Stimulated activated CD4-positive, alpha-beta T cell treated with anti-CD3 and anti-CD28 coated beads, Interleukin-12 subunit alpha, Interleukin-12 subunit beta, amount 100 ng/mL, for 24 hours (primary cell): ENCODE results near the gene TICAM2.

ENCODE experiments used
- DNase-seq, 2 experiments: peaks; one replicate each; pipeline ENCODE4 v3.0.0-alpha.2; 2020; ENCODE audit warnings: low read depth in 2 of 2

TICAM2 gene

GRCh38 chr5:115607935-115608334 is 5.7 kb upstream of the TICAM2 start:
- DNase-seq = no peak

GRCh38 chr5:115605436-115605835 is 3.2 kb upstream of the TICAM2 start:
- no peak for DNase-seq

- DNase-seq = no peak
These were observed 379 bp upstream of the TICAM2 start for GRCh38 chr5:115602591-115603125.

- no peak for DNase-seq
These were observed 1.5 kb downstream of the TICAM2 start for GRCh38 chr5:115600766-115601165.

- no peak for DNase-seq
These were observed 2.4 kb downstream of the TICAM2 start for GRCh38 chr5:115599924-115600323.

- no peak for DNase-seq
These were observed 2.8 kb downstream of the TICAM2 start for GRCh38 chr5:115599502-115599901.

- DNase-seq = no peak
These were observed 7.9 kb downstream of the TICAM2 start for GRCh38 chr5:115594128-115595047.

- no peak for DNase-seq
These were observed 13.2 kb downstream of the TICAM2 start for GRCh38 chr5:115589043-115589442.

GRCh38 chr5:115588640-115589039 is 13.6 kb downstream of the TICAM2 start:
- no peak for DNase-seq

GRCh38 chr5:115586525-115587146 is 15.6 kb downstream of the TICAM2 start:
- DNase-seq = no peak

- DNase-seq = no peak
These were observed 17.0 kb downstream of the TICAM2 start for GRCh38 chr5:115585265-115585664.

GRCh38 chr5:115584501-115584900 is 17.8 kb downstream of the TICAM2 start:
- DNase-seq = no peak

- DNase-seq = no peak
These were observed 18.8 kb downstream of the TICAM2 start for GRCh38 chr5:115583474-115583873.

GRCh38 chr5:115580941-115581340 is 21.3 kb downstream of the TICAM2 start:
- no peak for DNase-seq

- no peak for DNase-seq
These were observed 22.5 kb downstream of the TICAM2 start for GRCh38 chr5:115579747-115580173.

- DNase-seq = no peak
These were observed 23.1 kb downstream of the TICAM2 start for GRCh38 chr5:115579216-115579615.

GRCh38 chr5:115578657-115579056 is 23.6 kb downstream of the TICAM2 start:
- no peak for DNase-seq

- DNase-seq = no peak
These were observed 24.5 kb downstream of the TICAM2 start for GRCh38 chr5:115577741-115578140.

- no peak for DNase-seq
These were observed 24.9 kb downstream of the TICAM2 start for GRCh38 chr5:115577329-115577728.

GRCh38 chr5:115575167-115576070 is 26.9 kb downstream of the TICAM2 start:
- DNase-seq = no peak

GRCh38 chr5:115573133-115573532 is 29.1 kb downstream of the TICAM2 start:
- no peak for DNase-seq

GRCh38 chr5:115571441-115571878 is 30.8 kb downstream of the TICAM2 start:
- DNase-seq = no peak
